Purkinje cell (primary cell): ENCODE results near the gene FUBP3. TPM values are rescaled to one million over a fixed set of nuclear protein-coding genes. Genes with fewer than 3 reads are reported as not detected.

ENCODE experiments used
- polyA plus RNA-seq: library from polyadenylated mRNA; unstranded; fragments of >200 nt; fragmentation: Nextera tagmentation; gene quantifications from 2 replicates; pipeline ENCODE4 v1.2.1, GENCODE V29; 2014

FUBP3 gene, protein sequence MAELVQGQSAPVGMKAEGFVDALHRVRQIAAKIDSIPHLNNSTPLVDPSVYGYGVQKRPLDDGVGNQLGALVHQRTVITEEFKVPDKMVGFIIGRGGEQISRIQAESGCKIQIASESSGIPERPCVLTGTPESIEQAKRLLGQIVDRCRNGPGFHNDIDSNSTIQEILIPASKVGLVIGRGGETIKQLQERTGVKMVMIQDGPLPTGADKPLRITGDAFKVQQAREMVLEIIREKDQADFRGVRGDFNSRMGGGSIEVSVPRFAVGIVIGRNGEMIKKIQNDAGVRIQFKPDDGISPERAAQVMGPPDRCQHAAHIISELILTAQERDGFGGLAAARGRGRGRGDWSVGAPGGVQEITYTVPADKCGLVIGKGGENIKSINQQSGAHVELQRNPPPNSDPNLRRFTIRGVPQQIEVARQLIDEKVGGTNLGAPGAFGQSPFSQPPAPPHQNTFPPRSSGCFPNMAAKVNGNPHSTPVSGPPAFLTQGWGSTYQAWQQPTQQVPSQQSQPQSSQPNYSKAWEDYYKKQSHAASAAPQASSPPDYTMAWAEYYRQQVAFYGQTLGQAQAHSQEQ
- polyA plus RNA-seq, result 17.2 and 17.3 TPM in 2 replicates

DNA sequence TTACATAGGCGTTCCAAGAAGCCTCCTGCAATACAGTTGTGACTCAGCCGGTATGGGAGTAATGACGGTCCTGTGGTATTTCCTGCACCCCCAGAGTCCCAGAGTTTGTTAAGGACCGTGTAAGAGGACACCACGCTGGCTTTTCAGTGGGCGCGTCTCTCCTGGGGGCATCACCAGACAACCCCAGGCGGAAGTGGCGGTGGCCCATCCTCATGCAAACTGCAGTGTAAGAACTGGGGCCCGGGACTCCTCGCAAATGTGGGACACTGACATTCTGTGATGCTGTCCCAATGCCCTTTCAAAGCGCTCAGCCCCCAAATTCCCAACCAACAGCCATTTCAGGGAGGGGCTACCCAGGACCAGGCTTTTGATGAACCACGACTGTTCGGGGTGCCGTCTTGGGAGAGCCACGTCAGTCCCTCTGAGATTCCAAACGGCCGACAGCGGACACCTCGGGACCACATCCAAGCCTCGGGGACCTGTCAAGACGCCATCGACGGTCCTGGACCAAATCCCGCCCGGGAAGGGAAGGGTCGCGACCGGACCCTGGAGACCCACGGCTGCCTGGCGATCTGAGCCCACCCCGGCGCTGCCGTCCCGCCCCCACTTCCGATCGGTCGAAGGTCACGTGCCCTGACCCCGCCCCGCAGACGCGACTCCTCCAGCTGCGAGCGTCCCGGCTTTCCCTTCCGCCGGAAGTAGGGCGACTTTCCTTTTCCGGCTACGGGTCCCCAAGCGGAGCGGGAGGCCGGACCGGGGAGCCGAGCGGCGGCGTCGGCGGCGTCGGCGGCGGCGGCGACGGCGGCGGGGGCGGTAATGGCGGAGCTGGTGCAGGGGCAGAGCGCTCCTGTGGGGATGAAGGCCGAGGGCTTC is at the start of gene FUBP3:
FUBP3 (plus strand) TSS at position 713 of the 873 bp plus-strand sequence; CDS start at position 817, 104 bp downstream.

DNA sequence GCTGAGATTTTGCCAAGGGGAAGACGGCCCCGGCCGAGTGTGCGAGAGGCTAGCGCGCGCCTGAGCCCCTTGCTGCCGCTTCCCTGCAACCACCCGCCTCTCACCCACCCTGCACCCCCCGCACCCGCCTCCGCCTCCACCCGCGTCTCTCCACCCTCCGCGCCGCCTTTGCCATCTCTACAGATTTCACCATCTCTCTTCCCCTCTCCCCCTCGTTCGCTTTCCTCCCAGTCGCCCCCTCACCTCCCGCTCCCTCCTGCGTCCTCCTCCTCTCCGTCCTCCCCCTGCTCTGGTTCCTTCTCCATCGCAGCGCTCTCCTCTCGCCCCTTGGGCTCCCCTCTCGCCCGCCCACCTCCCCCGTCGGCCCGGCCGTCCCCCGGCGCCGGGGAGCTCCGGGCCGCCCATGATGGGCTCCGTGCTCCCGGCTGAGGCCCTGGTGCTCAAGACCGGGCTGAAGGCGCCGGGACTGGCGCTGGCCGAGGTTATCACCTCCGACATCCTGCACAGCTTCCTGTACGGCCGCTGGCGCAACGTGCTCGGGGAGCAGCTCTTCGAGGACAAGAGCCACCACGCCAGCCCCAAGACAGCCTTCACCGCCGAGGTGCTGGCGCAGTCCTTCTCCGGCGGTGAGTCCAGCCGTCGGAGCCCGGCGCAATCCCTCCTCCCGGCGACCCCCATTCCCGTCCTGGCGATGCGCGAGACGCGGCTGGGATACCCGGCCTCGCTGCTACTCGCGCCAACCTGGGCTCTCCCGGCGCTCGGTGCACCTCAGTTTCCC is 85.1 kb downstream of the FUBP3 start, which contains the start of gene PRDM12:
PRDM12 (plus strand) TSS at position 344 of the 778 bp plus-strand sequence; CDS start at position 404, 60 bp downstream.

Other genes starting within 250 kb of the FUBP3 start
- gene ASS1, start 134.6 kb upstream of the FUBP3 start, polyA plus RNA-seq, result 18.5 and 32.0 TPM in 2 replicates
- gene PRDM12, start 85.0 kb downstream of the FUBP3 start, polyA plus RNA-seq, result 0.41 and 0.44 TPM in 2 replicates
- 15.2 and 18.6 TPM in 2 replicates for gene EXOSC2, start 114.2 kb downstream of the FUBP3 start, polyA plus RNA-seq